ENCODE measurements around the gene TRIM3.

The TRIM3 gene

GRCh38 chr11:6415797-6416196 is 57.9 kb downstream of the TRIM3 start:
- no peak overlapping the region for H3K27ac ChIP-seq
- TF ChIP-seq CTCF (IDR thresholded peaks at IDR 0.05): no peak

GRCh38 chr11:6414874-6415328 is 58.8 kb downstream of the TRIM3 start:
- H3K36me3 ChIP-seq (ENCODE audit: control insufficient read depth, insufficient read depth, low read length): no peaks in the 10 kb centered on the region
- no peak overlapping the region for H3K4me2 ChIP-seq (ENCODE audit: low read length)
- TF ChIP-seq CTCF (IDR thresholded peaks at IDR 0.05): no peak
- no peak overlapping the region for H3K4me3 ChIP-seq (ENCODE audit: low read depth, low read length)
- no peaks in the 10 kb centered on the region for H3K9me3 ChIP-seq (ENCODE audit: control insufficient read depth, low read length)
- no peak overlapping the region for H2AFZ ChIP-seq
- H3K9ac ChIP-seq: no peak overlapping the region
- H3K27ac ChIP-seq: no peak overlapping the region
- no peaks in the 10 kb centered on the region for H3K4me1 ChIP-seq
- H3K27me3 ChIP-seq (ENCODE audit: control insufficient read depth, insufficient read depth, low read length): no peaks in the 10 kb centered on the region
- peaks cover 5% of the 10 kb centered on the region for H3K79me2 ChIP-seq

More at GRCh38 chr11:6415797-6416196, 57.9 kb downstream of the TRIM3 start:
- Histone ChIP-seq H3K79me2 (peaks cover 6% of the 10 kb centered on the region), H3K36me3 (ENCODE audit: control insufficient read depth, insufficient read depth, low read length) (no peaks in the 10 kb centered on the region), H3K9me3 (ENCODE audit: control insufficient read depth, low read length) (no peaks in the 10 kb centered on the region), H3K27me3 (ENCODE audit: control insufficient read depth, insufficient read depth, low read length) (no peaks in the 10 kb centered on the region), H3K9ac (no peak overlapping the region), H2AFZ (no peak overlapping the region), H3K4me3 (ENCODE audit: low read depth, low read length) (no peak overlapping the region), H3K4me1 (no peaks in the 10 kb centered on the region), H3K4me2 (ENCODE audit: low read length) (no peak overlapping the region)

- H3K9ac ChIP-seq: no peak overlapping the region
- no peaks in the 10 kb centered on the region for H3K9me3 ChIP-seq (ENCODE audit: control insufficient read depth, low read length)
- no peak overlapping the region for H3K27ac ChIP-seq
- H3K36me3 ChIP-seq (ENCODE audit: control insufficient read depth, insufficient read depth, low read length): no peaks in the 10 kb centered on the region
- H3K4me1 ChIP-seq: no peaks in the 10 kb centered on the region
- H3K79me2 ChIP-seq: no peaks in the 10 kb centered on the region
- H3K4me3 ChIP-seq (ENCODE audit: low read depth, low read length): no peak overlapping the region
- TF ChIP-seq CTCF (IDR thresholded peaks at IDR 0.05): no peak
- no peak overlapping the region for H3K4me2 ChIP-seq (ENCODE audit: low read length)
- H3K27me3 ChIP-seq (ENCODE audit: control insufficient read depth, insufficient read depth, low read length): no peaks in the 10 kb centered on the region
- no peak overlapping the region for H2AFZ ChIP-seq
These were observed 59.9 kb downstream of the TRIM3 start for GRCh38 chr11:6413791-6414201.

- Histone ChIP-seq H3K4me3 (ENCODE audit: low read depth, low read length) (no peak overlapping the region), H3K79me2 (no peaks in the 10 kb centered on the region), H3K4me1 (no peaks in the 10 kb centered on the region), H3K27me3 (ENCODE audit: control insufficient read depth, insufficient read depth, low read length) (no peaks in the 10 kb centered on the region), H3K27ac (no peak overlapping the region), H3K9me3 (ENCODE audit: control insufficient read depth, low read length) (no peaks in the 10 kb centered on the region), H2AFZ (no peak overlapping the region), H3K4me2 (ENCODE audit: low read length) (no peak overlapping the region), H3K36me3 (ENCODE audit: control insufficient read depth, insufficient read depth, low read length) (no peaks in the 10 kb centered on the region), H3K9ac (no peak overlapping the region)
- no peak for TF ChIP-seq CTCF (IDR thresholded peaks at IDR 0.05)
These were observed 62.1 kb downstream of the TRIM3 start for GRCh38 chr11:6411594-6412031.

GRCh38 chr11:6410695-6411430 is 62.9 kb downstream of the TRIM3 start:
- H3K9ac ChIP-seq: no peak overlapping the region

More at GRCh38 chr11:6410695-6411430, 62.9 kb downstream of the TRIM3 start:
- H3K36me3 ChIP-seq (ENCODE audit: control insufficient read depth, insufficient read depth, low read length): no peaks in the 10 kb centered on the region
- no peak overlapping the region for H3K4me2 ChIP-seq (ENCODE audit: low read length)
- H3K4me1 ChIP-seq: no peaks in the 10 kb centered on the region
- no peak for TF ChIP-seq CTCF (IDR thresholded peaks at IDR 0.05)
- no peaks in the 10 kb centered on the region for H3K9me3 ChIP-seq (ENCODE audit: control insufficient read depth, low read length)
- no peak overlapping the region for H2AFZ ChIP-seq
- H3K27me3 ChIP-seq (ENCODE audit: control insufficient read depth, insufficient read depth, low read length): no peaks in the 10 kb centered on the region
- no peak overlapping the region for H3K4me3 ChIP-seq (ENCODE audit: low read depth, low read length)
- H3K79me2 ChIP-seq: no peaks in the 10 kb centered on the region
- H3K27ac ChIP-seq: no peak overlapping the region
